T-helper 22 cell (primary cell): ENCODE results near the gene GAD2.
"Not testable (repeated sequence)": the region's sequence is repeated elsewhere in the genome, so short reads cannot be mapped to it uniquely, and the experiment has no call there.

ENCODE experiments used
- DNase-seq: peaks from one replicate; pipeline ENCODE4 v3.0.0-alpha.2; 2020; ENCODE audit warnings: low read depth

Gene GAD2

GRCh38 chr10:26318672-26319071, 102.1 kb downstream of the GAD2 start:
- DNase-seq: no peak

- DNase-seq: no peak
These were observed 106.6 kb downstream of the GAD2 start for GRCh38 chr10:26323219-26323618.

- DNase-seq: no peak
These were observed 110.3 kb downstream of the GAD2 start for GRCh38 chr10:26326851-26327250.

- no peak for DNase-seq
These were observed 111.2 kb downstream of the GAD2 start for GRCh38 chr10:26327811-26328210.

- DNase-seq: no peak
These were observed 114.8 kb downstream of the GAD2 start for GRCh38 chr10:26331371-26331770.

GRCh38 chr10:26334232-26334931, 117.8 kb downstream of the GAD2 start:
- no peak for DNase-seq

GRCh38 chr10:26334932-26335573, 118.5 kb downstream of the GAD2 start:
- DNase-seq: peak; percentile 39

- DNase-seq: no peak
These were observed 119.1 kb downstream of the GAD2 start for GRCh38 chr10:26335574-26336093.

GRCh38 chr10:26336979-26337378, 120.4 kb downstream of the GAD2 start:
- no peak for DNase-seq

- DNase-seq: no peak
These were observed 125.1 kb downstream of the GAD2 start for GRCh38 chr10:26341701-26342100.

- not testable (repeated sequence) for DNase-seq
These were observed 132.3 kb downstream of the GAD2 start for GRCh38 chr10:26348821-26349417.
